DOHH2 (cell line): ENCODE results near the gene ANGPTL3.

ENCODE experiments used
- EZH2phosphoT487 ChIP-seq: fragments of 200-600 bp; sonication (generic); IDR thresholded peaks from 2 replicates; pipeline ENCODE4 v1.6.1; 2017; ENCODE audit warnings: borderline replicate concordance, mild to moderate bottlenecking, antibody characterized with exemption, low read length, moderate library complexity, mixed read lengths
- TF ChIP-seq, protein P1 (sequence below): fragments of 200-600 bp; sonication (generic); IDR thresholded peaks from one replicate; pipeline ENCODE4 v1.5.1; 2014; ENCODE audit warnings: antibody characterized with exemption, mild to moderate bottlenecking, low read depth, low read length; ENCODE audit not compliant: poor library complexity, severe bottlenecking

GRCh38 chr1:62643283-62643682 lies 46.0 kb downstream of the ANGPTL3 start:
- TF ChIP-seq, protein P1, sequence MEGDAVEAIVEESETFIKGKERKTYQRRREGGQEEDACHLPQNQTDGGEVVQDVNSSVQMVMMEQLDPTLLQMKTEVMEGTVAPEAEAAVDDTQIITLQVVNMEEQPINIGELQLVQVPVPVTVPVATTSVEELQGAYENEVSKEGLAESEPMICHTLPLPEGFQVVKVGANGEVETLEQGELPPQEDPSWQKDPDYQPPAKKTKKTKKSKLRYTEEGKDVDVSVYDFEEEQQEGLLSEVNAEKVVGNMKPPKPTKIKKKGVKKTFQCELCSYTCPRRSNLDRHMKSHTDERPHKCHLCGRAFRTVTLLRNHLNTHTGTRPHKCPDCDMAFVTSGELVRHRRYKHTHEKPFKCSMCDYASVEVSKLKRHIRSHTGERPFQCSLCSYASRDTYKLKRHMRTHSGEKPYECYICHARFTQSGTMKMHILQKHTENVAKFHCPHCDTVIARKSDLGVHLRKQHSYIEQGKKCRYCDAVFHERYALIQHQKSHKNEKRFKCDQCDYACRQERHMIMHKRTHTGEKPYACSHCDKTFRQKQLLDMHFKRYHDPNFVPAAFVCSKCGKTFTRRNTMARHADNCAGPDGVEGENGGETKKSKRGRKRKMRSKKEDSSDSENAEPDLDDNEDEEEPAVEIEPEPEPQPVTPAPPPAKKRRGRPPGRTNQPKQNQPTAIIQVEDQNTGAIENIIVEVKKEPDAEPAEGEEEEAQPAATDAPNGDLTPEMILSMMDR, result no peak
- TF ChIP-seq EZH2phosphoT487, result no peak
